K562 (cell line): Measurements from ENCODE around the gene MYBPC3. TPM values are rescaled to one million over a fixed set of nuclear protein-coding genes. Genes with fewer than 3 reads are reported as not detected.

Source experiments
- BCOR ChIP-seq: fragments of 450-650 bp; IDR thresholded peaks from 2 replicates; pipeline ENCODE4 v1.6.1; 2016
- CREM ChIP-seq: IDR thresholded peaks from 2 replicates; pipeline ENCODE4 v1.6.1; 2014; ENCODE audit warnings: antibody characterized with exemption, low read depth
- FOXM1 ChIP-seq, 2 experiments: fragments of 450-650 bp in 1 of 2; sonication (generic) in 1 of 2; formaldehyde crosslinking in 1 of 2; IDR thresholded peaks; 2 replicates each; pipeline versions ENCODE4 v1.6.1 to v1.9.0; 2017 to 2022; ENCODE audit warnings: low read depth in 2 of 2, mild to moderate bottlenecking in 2 of 2, missing genetic modification reagents in 1 of 2, moderate library complexity in 1 of 2
- HNRNPL ChIP-seq: fragments of 200-400 bp; formaldehyde crosslinking; IDR thresholded peaks from 2 replicates; pipeline ENCODE4 v1.6.1; 2017; ENCODE audit warnings: low read depth, mild to moderate bottlenecking, low read length
- JUND ChIP-seq, 2 experiments: IDR thresholded peaks; 2 replicates in 1 of 2; 3 replicates in 1 of 2; pipeline ENCODE4 v1.6.1; 2011; ENCODE audit warnings: borderline replicate concordance in 2 of 2, low read depth in 2 of 2, low read length in 2 of 2, improper control_type of control experiment in 1 of 2, missing biosample characterization in 1 of 2, missing genetic modification characterization in 1 of 2, missing genetic modification reagents in 1 of 2
- NCOR1 ChIP-seq: fragments of 450-650 bp; IDR thresholded peaks from 2 replicates; pipeline ENCODE4 v1.6.1; 2016; ENCODE audit warnings: mild to moderate bottlenecking, moderate library complexity
- NEUROD1 ChIP-seq: fragments of 150-350 bp; IDR thresholded peaks from 2 replicates; pipeline ENCODE4 v1.6.1; 2014; ENCODE audit warnings: borderline replicate concordance, low read length, low read depth; ENCODE audit not compliant: partially characterized antibody
- RBFOX2 ChIP-seq: fragments of 200-400 bp; formaldehyde crosslinking; IDR thresholded peaks from 2 replicates; pipeline ENCODE4 v1.6.1; 2017; ENCODE audit warnings: low read depth, mild to moderate bottlenecking, low read length, moderate library complexity
- RHOXF2B ChIP-seq: fragments of 250-450 bp; sonication (Bioruptor Pico); conservative IDR thresholded peaks from 2 replicates; pipeline ENCODE4 v1.5.1; 2021
- SNRNP70 ChIP-seq: fragments of 200-400 bp; formaldehyde crosslinking; optimal IDR thresholded peaks from 2 replicates; pipeline ENCODE3; 2017; ENCODE audit warnings: low read depth, low read length
- ZBED1 ChIP-seq: IDR thresholded peaks from 2 replicates; pipeline ENCODE4 v1.6.1; 2014
- polyA plus RNA-seq, 8 experiments: library from polyadenylated mRNA; depleted of rRNA in 4 of 8; stranded (reverse) in 5 of 8; unstranded in 3 of 8; fragments of >200 nt; fragmentation: Nextera tagmentation in 2 of 8; fragmentation: Illumina TruSeq in 1 of 8; extraction: Ambion mirVana in 2 of 8; extraction: Trizol in 1 of 8; gene quantifications; 2 replicates each; pipeline versions ENCODE4 v1.2.1 to v1.2.3, GENCODE V29; 2011 to 2014; ENCODE audit warnings: inconsistent platforms in 1 of 8, missing spikeins in 1 of 8
- total RNA-seq, 7 experiments: library from RNA; depleted of rRNA in 6 of 7; stranded (reverse); fragments of >200 nt in 6 of 7; fragmentation: Illumina TruSeq in 2 of 7; extraction: Trizol in 2 of 7; gene quantifications; 2 replicates each; pipeline versions ENCODE4 v1.2.1 to v1.2.3, GENCODE V29; 2011 to 2021; ENCODE audit warnings: low replicate concordance in 1 of 7
- TF ChIP-seq, protein P1 (sequence below): sonication (generic); formaldehyde crosslinking; IDR thresholded peaks from 2 replicates; pipeline ENCODE4 v1.8.0; 2022; ENCODE audit warnings: missing genetic modification reagents, mild to moderate bottlenecking, moderate library complexity, borderline replicate concordance
- TF ChIP-seq, protein P2 (sequence below): fragments of 450-650 bp; IDR thresholded peaks from one replicate; pipeline ENCODE4 v1.6.1; 2018; ENCODE audit warnings: mild to moderate bottlenecking, moderate library complexity; ENCODE audit not compliant: partially characterized antibody

MYBPC3 gene
- total and polyA plus RNA-seq, 9 of the 15 experiments (the other 6 are each of a cell fraction or from before 2014, with no cell fraction given) = 0.01 TPM; not detected in 8

DNA sequence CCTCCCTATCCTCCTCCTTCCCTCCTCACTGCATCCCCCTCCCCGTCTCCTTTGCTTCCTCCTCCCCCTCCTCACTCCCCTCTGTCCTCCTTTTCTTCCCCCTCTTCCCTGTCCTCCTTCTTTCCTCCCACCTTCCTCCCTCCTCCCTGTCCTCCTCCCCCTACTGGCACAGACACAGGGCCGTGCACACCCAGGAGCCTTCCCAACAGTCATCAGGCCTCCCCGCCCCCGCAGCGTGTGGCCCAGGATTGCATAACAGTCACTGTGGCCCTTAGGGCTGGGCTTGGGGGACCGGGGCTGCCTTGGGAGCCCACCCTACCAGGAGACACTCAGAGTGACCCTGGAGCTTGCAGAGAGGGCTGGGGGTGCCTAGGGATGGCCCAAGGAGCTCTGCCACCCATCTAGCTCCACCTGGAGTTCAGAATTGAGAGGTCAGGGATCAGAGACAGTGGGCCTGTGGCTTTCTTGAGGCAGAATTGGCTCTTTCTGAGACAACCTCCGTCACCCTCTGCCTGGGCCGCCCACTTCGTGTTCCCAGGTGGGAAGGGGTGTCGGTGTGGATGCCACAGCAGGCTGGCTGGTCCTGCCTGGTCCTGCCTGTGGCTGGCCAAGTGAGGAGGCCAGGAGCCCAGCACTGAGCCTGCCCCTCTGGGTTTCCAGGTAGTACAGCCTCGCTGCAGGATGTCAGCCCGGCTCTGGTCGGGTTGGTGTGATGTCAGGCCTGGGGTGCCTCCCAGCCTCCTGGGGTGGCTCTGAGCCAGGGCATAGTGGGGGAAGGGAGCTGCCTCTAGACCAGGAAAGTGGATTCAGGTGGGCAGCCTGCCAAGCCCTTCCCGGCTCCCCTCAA lies 24.2 kb upstream of the MYBPC3 start (continued):
- TF ChIP-seq HNRNPL = no peak
- no peak for TF ChIP-seq ZBED1
- no peak for TF ChIP-seq RHOXF2B (CRISPR knock-in tag)
- no peak for TF ChIP-seq SNRNP70
- peak; percentile 47 for TF ChIP-seq JUND (IDR thresholded peaks at IDR 0.05; ENCODE audit: borderline replicate concordance, low read depth, low read length)
- no peak; the same call in 2 of the 3 replicates for TF ChIP-seq JUND (tag; IDR thresholded peaks at IDR 0.05; ENCODE audit: borderline replicate concordance, low read depth, low read length)
- peak; percentile 37; the same call in 1 of the 2 replicates for TF ChIP-seq NCOR1
- TF ChIP-seq NEUROD1 = no peak
- TF ChIP-seq, protein P1, sequence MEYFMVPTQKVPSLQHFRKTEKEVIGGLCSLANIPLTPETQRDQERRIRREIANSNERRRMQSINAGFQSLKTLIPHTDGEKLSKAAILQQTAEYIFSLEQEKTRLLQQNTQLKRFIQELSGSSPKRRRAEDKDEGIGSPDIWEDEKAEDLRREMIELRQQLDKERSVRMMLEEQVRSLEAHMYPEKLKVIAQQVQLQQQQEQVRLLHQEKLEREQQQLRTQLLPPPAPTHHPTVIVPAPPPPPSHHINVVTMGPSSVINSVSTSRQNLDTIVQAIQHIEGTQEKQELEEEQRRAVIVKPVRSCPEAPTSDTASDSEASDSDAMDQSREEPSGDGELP (CRISPR knock-in tag) = peak; percentile 35; the same call in 1 of the 2 replicates
- TF ChIP-seq, protein P2, sequence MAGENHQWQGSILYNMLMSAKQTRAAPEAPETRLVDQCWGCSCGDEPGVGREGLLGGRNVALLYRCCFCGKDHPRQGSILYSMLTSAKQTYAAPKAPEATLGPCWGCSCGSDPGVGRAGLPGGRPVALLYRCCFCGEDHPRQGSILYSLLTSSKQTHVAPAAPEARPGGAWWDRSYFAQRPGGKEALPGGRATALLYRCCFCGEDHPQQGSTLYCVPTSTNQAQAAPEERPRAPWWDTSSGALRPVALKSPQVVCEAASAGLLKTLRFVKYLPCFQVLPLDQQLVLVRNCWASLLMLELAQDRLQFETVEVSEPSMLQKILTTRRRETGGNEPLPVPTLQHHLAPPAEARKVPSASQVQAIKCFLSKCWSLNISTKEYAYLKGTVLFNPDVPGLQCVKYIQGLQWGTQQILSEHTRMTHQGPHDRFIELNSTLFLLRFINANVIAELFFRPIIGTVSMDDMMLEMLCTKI = no peak
- no peak for TF ChIP-seq FOXM1 (IDR thresholded peaks at IDR 0.05; ENCODE audit: low read depth)
- peak; percentile 3; the same call in 1 of the 2 replicates for TF ChIP-seq FOXM1 (CRISPR knock-in tag; IDR thresholded peaks at IDR 0.05; ENCODE audit: low read depth)
- peak; percentile 20; the same call in 1 of the 2 replicates for TF ChIP-seq BCOR
- TF ChIP-seq CREM = peak; percentile 74
- TF ChIP-seq RBFOX2 = 0 out of 2 replicates have a peak, but pooled peaks have one; percentile 35
